Measurements from ENCODE around the gene TRIM2.

- TF ChIP-seq EZH2phosphoT487 (IDR thresholded peaks at IDR 0.05; ENCODE audit: borderline replicate concordance, low read length) (no peak), CTCF (conservative IDR thresholded peaks at IDR 0.05; ENCODE audit: low read depth, low read length) (no peak), EZH2 (IDR thresholded peaks at IDR 0.05; ENCODE audit: low read length, unreplicated experiment) (no peak)
Observed at GRCh38 chr4:153261461-153261860, 57.2 kb downstream of the TRIM2 start.

All from PC-3 (cell line).